HEK293 (cell line): ENCODE data around the gene SLC22A31.

Source experiments
- CTCF ChIA-PET: fragments of 350-600 bp; formaldehyde crosslinking; extraction: SDS; loops from one replicate; lab custom pipeline; 2021; ENCODE audit warnings: antibody characterized with exemption; lab: Yijun Ruan, JAX
- POLR2A ChIA-PET: fragments of 300-600 bp; formaldehyde crosslinking; extraction: SDS; loops from one replicate; lab custom pipeline; 2020; ENCODE audit warnings: antibody characterized with exemption, inconsistent platforms; lab: Yijun Ruan, JAX
- H3K27ac ChIP-seq: fragments of 200-500 bp; sonication (Bioruptor generic); 2 replicates; pipeline ENCODE4 v1.5.1; 2014; ENCODE audit warnings: low read depth, low read length, control low read depth, inconsistent platforms; ENCODE audit errors: extremely low read depth
- H3K36me3 ChIP-seq, 2 experiments: fragments of 200-500 bp in 1 of 2; sonication (Bioruptor generic) in 1 of 2; 1 replicate in 1 of 2; 2 replicates in 1 of 2; pipeline ENCODE4 v1.5.1; 2014 to 2017; ENCODE audit warnings: inconsistent platforms in 2 of 2, low read length in 2 of 2; ENCODE audit not compliant: control insufficient read depth in 2 of 2, insufficient read depth in 1 of 2
- H3K4me1 ChIP-seq: fragments of 200-500 bp; sonication (Bioruptor generic); 2 replicates; pipeline ENCODE4 v1.5.1; 2014; ENCODE audit warnings: mild to moderate bottlenecking, low read length, inconsistent platforms; ENCODE audit not compliant: control insufficient read depth, insufficient read depth
- H3K4me3 ChIP-seq: 2 replicates; pipeline ENCODE4 v1.5.1; 2011; ENCODE audit warnings: low read depth, mild to moderate bottlenecking, control low read depth, low read length, moderate library complexity
- H3K9me3 ChIP-seq: fragments of 200-500 bp; sonication (Bioruptor generic); 2 replicates; pipeline ENCODE4 v1.5.1; 2014; ENCODE audit warnings: low read depth, low read length, inconsistent platforms; ENCODE audit not compliant: control insufficient read depth, insufficient read depth
- EGR2 ChIP-seq: fragments of 450-650 bp; formaldehyde crosslinking; IDR thresholded peaks from 2 replicates; pipeline ENCODE4 v1.5.1; 2016; ENCODE audit warnings: low read depth, missing biosample characterization, missing genetic modification characterization
- FEZF1 ChIP-seq: fragments of 450-650 bp; formaldehyde crosslinking; IDR thresholded peaks from 2 replicates; pipeline ENCODE4 v1.5.1; 2016; ENCODE audit warnings: missing biosample characterization, missing genetic modification characterization
- KLF8 ChIP-seq: fragments of 450-650 bp; formaldehyde crosslinking; IDR thresholded peaks from 2 replicates; pipeline ENCODE4 v1.5.1; 2016; ENCODE audit warnings: missing biosample characterization, missing genetic modification characterization
- MZF1 ChIP-seq: fragments of 450-650 bp; formaldehyde crosslinking; IDR thresholded peaks from 2 replicates; pipeline ENCODE4 v1.5.1; 2017; ENCODE audit warnings: missing biosample characterization, missing genetic modification characterization, borderline replicate concordance
- SP2 ChIP-seq: fragments of 450-650 bp; formaldehyde crosslinking; IDR thresholded peaks from 2 replicates; pipeline ENCODE4 v1.5.1; 2016; ENCODE audit warnings: missing biosample characterization, missing genetic modification characterization
- YY2 ChIP-seq: fragments of 450-650 bp; formaldehyde crosslinking; IDR thresholded peaks from 2 replicates; pipeline ENCODE4 v1.5.1; 2016; ENCODE audit warnings: missing biosample characterization, missing genetic modification characterization
- ZBTB21 ChIP-seq: fragments of 450-650 bp; formaldehyde crosslinking; IDR thresholded peaks from 2 replicates; pipeline ENCODE4 v1.5.1; 2017; ENCODE audit warnings: missing biosample characterization, missing genetic modification characterization
- ZFHX2 ChIP-seq: fragments of 450-650 bp; formaldehyde crosslinking; conservative IDR thresholded peaks from 2 replicates; pipeline ENCODE4 v1.5.1; 2016; ENCODE audit warnings: missing biosample characterization, missing genetic modification characterization
- ZIC2 ChIP-seq: fragments of 450-650 bp; formaldehyde crosslinking; IDR thresholded peaks from 2 replicates; pipeline ENCODE4 v1.5.1; 2016; ENCODE audit warnings: missing biosample characterization, missing genetic modification characterization
- ZNF2 ChIP-seq: fragments of 450-650 bp; formaldehyde crosslinking; IDR thresholded peaks from 2 replicates; pipeline ENCODE4 v1.5.1; 2016; ENCODE audit warnings: missing biosample characterization, missing genetic modification characterization
- ZNF214 ChIP-seq: fragments of 450-650 bp; formaldehyde crosslinking; IDR thresholded peaks from 2 replicates; pipeline ENCODE4 v1.5.1; 2017; ENCODE audit warnings: missing biosample characterization, mild to moderate bottlenecking, missing genetic modification characterization, borderline replicate concordance
- ZNF248 ChIP-seq: fragments of 450-650 bp; formaldehyde crosslinking; IDR thresholded peaks from 2 replicates; pipeline ENCODE4 v1.5.1; 2017; ENCODE audit warnings: missing biosample characterization, missing genetic modification characterization
- ZNF26 ChIP-seq: fragments of 450-650 bp; formaldehyde crosslinking; IDR thresholded peaks from 2 replicates; pipeline ENCODE4 v1.5.1; 2016; ENCODE audit warnings: missing biosample characterization, missing genetic modification characterization
- ZNF324 ChIP-seq: fragments of 450-650 bp; formaldehyde crosslinking; IDR thresholded peaks from 2 replicates; pipeline ENCODE4 v1.5.1; 2016; ENCODE audit warnings: missing biosample characterization, missing genetic modification characterization
- ZNF366 ChIP-seq: fragments of 450-650 bp; formaldehyde crosslinking; conservative IDR thresholded peaks from 2 replicates; pipeline ENCODE4 v1.5.1; 2016; ENCODE audit warnings: missing biosample characterization, missing genetic modification characterization
- ZNF404 ChIP-seq: fragments of 450-650 bp; formaldehyde crosslinking; IDR thresholded peaks from 2 replicates; pipeline ENCODE4 v1.5.1; 2017; ENCODE audit warnings: missing biosample characterization, missing genetic modification characterization
- ZNF423 ChIP-seq: fragments of 450-650 bp; formaldehyde crosslinking; IDR thresholded peaks from 2 replicates; pipeline ENCODE4 v1.5.1; 2016; ENCODE audit warnings: missing biosample characterization, missing genetic modification characterization
- ZNF426 ChIP-seq: fragments of 450-650 bp; formaldehyde crosslinking; IDR thresholded peaks from 2 replicates; pipeline ENCODE4 v1.5.1; 2017; ENCODE audit warnings: missing biosample characterization, missing genetic modification characterization, mild to moderate bottlenecking, inconsistent platforms, moderate library complexity
- ZNF449 ChIP-seq: fragments of 450-650 bp; formaldehyde crosslinking; IDR thresholded peaks from 2 replicates; pipeline ENCODE4 v1.5.1; 2017; ENCODE audit warnings: missing biosample characterization, mild to moderate bottlenecking, missing genetic modification characterization, moderate library complexity
- ZNF473 ChIP-seq: fragments of 450-650 bp; formaldehyde crosslinking; IDR thresholded peaks from 2 replicates; pipeline ENCODE4 v1.5.1; 2017; ENCODE audit warnings: missing biosample characterization, missing genetic modification characterization
- ZNF48 ChIP-seq: fragments of 450-650 bp; formaldehyde crosslinking; IDR thresholded peaks from 2 replicates; pipeline ENCODE4 v1.5.1; 2016; ENCODE audit warnings: missing biosample characterization, missing genetic modification characterization
- ZNF521 ChIP-seq: fragments of 450-650 bp; formaldehyde crosslinking; IDR thresholded peaks from 2 replicates; pipeline ENCODE4 v1.5.1; 2017; ENCODE audit warnings: missing biosample characterization, mild to moderate bottlenecking, missing genetic modification characterization
- ZNF549 ChIP-seq: fragments of 450-650 bp; IDR thresholded peaks from 2 replicates; pipeline ENCODE4 v1.5.1; 2018; ENCODE audit warnings: missing biosample characterization, missing genetic modification characterization, mild to moderate bottlenecking, inconsistent platforms, moderate library complexity
- ZNF555 ChIP-seq: fragments of 450-650 bp; formaldehyde crosslinking; conservative IDR thresholded peaks from 2 replicates; pipeline ENCODE4 v1.5.1; 2017; ENCODE audit warnings: missing biosample characterization, mild to moderate bottlenecking, missing genetic modification characterization, inconsistent platforms
- ZNF785 ChIP-seq: fragments of 450-650 bp; formaldehyde crosslinking; IDR thresholded peaks from 2 replicates; pipeline ENCODE4 v1.5.1; 2016; ENCODE audit warnings: missing biosample characterization, missing genetic modification characterization
- ZSCAN30 ChIP-seq: fragments of 450-650 bp; IDR thresholded peaks from 2 replicates; pipeline ENCODE4 v1.5.1; 2018; ENCODE audit warnings: missing biosample characterization, mild to moderate bottlenecking, missing genetic modification characterization, moderate library complexity
- TF ChIP-seq, protein P1 (sequence below): fragments of 450-650 bp; formaldehyde crosslinking; IDR thresholded peaks from 2 replicates; pipeline ENCODE4 v1.5.1; 2016; ENCODE audit warnings: missing biosample characterization, missing genetic modification characterization

The SLC22A31 gene

DNA sequence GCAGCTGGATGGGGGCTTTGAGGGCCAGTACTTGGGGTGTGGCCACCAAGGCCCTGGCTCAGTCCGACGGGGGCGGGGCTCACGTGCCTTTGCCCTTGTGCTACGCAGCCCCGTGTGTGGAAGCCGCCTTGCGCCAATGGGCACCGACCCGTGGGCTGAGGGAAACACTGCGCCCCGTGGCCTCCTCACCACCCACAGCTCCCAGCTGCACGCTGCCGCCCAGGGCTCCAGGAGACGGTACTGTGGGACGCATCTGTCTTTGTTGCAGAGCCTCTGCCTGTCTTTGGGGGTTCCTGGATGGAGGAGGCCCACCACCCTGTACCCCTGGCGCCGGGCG, 21.2 kb downstream of the SLC22A31 start:
- no peak overlapping the region for H3K4me3 ChIP-seq
- H3K36me3 ChIP-seq = no peaks in the 10 kb centered on the region
- ChIA-PET CTCF (no interaction called here), POLR2A (no interaction called here)
- H3K27ac ChIP-seq = no peak overlapping the region
- no peaks in the 10 kb centered on the region for H3K4me1 ChIP-seq
- no peaks in the 10 kb centered on the region for H3K9me3 ChIP-seq
- TF ChIP-seq ZNF473 (tag by site-specific recombination) = no peak
- no peak for TF ChIP-seq KLF8 (tag by site-specific recombination)
- TF ChIP-seq ZNF324 (tag by site-specific recombination) = no peak
- TF ChIP-seq ZBTB21 (tag by site-specific recombination) = no peak
- TF ChIP-seq ZNF785 (tag by site-specific recombination) = no peak
- TF ChIP-seq ZNF248 (tag by site-specific recombination) = no peak
- TF ChIP-seq EGR2 (tag by site-specific recombination) = 0 out of 2 replicates have a peak, but pooled peaks have one; percentile 6
- no peak for TF ChIP-seq ZNF214 (tag by site-specific recombination)
- no peak for TF ChIP-seq ZNF26 (tag by site-specific recombination)
- 0 out of 2 replicates have a peak, but pooled peaks have one; percentile 18 for TF ChIP-seq ZFHX2 (tag by site-specific recombination)
- TF ChIP-seq ZNF549 (tag by site-specific recombination) = no peak
- TF ChIP-seq FEZF1 (tag by site-specific recombination) = no peak
- TF ChIP-seq ZSCAN30 = no peak
- no peak for TF ChIP-seq ZNF2 (tag by site-specific recombination)

GRCh38 chr16:89178453-89179147, 21.7 kb downstream of the SLC22A31 start:
- Histone ChIP-seq H3K4me1 (no peaks in the 10 kb centered on the region), H3K4me3 (no peak overlapping the region), H3K36me3 (no peaks in the 10 kb centered on the region), H3K9me3 (no peaks in the 10 kb centered on the region), H3K27ac (no peak overlapping the region)
- CTCF ChIA-PET = interaction anchor here (0.6 kb wide), 1 partner anchor 231 kb away, joined by 3 read pairs; no protein-coding TSS in a partner anchor
- POLR2A ChIA-PET = no interaction called here
- TF ChIP-seq ZNF521 = no peak
- TF ChIP-seq ZIC2 = peak; percentile 57; the same call in 1 of the 2 replicates

GRCh38 chr16:89177501-89177900, 22.8 kb downstream of the SLC22A31 start:
- POLR2A ChIA-PET = no interaction called here
- no peaks in the 10 kb centered on the region for H3K9me3 ChIP-seq
- H3K4me1 ChIP-seq = no peaks in the 10 kb centered on the region
- H3K27ac ChIP-seq = no peak overlapping the region
- CTCF ChIA-PET = interaction anchor here (0.6 to 0.7 kb wide), 2 partner anchors 10 to 112 kb away, joined by 3 to 4 read pairs; no protein-coding TSS in a partner anchor
- no peak overlapping the region for H3K4me3 ChIP-seq
- no peaks in the 10 kb centered on the region for H3K36me3 ChIP-seq
- no peak for TF ChIP-seq ZNF555 (tag by site-specific recombination)
- TF ChIP-seq MZF1 (tag by site-specific recombination) = no peak
- TF ChIP-seq, protein P1, sequence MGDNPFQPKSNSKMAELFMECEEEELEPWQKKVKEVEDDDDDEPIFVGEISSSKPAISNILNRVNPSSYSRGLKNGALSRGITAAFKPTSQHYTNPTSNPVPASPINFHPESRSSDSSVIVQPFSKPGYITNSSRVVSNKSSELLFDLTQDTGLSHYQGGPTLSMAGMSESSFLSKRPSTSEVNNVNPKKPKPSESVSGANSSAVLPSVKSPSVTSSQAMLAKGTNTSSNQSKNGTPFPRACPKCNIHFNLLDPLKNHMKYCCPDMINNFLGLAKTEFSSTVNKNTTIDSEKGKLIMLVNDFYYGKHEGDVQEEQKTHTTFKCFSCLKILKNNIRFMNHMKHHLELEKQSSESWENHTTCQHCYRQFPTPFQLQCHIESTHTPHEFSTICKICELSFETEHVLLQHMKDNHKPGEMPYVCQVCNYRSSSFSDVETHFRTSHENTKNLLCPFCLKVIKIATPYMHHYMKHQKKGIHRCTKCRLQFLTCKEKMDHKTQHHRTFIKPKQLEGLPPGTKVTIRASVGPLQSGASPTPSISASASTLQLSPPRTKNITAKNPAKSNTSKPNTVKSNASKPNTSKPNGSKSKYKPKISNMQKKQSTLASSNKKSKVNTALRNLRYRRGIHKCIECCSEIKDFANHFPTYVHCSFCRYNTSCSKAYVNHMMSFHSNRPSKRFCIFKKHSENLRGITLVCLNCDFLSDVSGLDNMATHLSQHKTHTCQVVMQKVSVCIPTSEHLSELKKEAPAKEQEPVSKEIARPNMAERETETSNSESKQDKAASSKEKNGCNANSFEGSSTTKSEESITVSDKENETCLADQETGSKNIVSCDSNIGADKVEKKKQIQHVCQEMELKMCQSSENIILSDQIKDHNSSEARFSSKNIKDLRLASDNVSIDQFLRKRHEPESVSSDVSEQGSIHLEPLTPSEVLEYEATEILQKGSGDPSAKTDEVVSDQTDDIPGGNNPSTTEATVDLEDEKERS (tag by site-specific recombination) = no peak
- no peak for TF ChIP-seq ZNF426 (tag by site-specific recombination)
- no peak for TF ChIP-seq YY2 (tag by site-specific recombination)
- TF ChIP-seq ZNF449 (tag by site-specific recombination) = no peak
- no peak for TF ChIP-seq ZNF366 (tag by site-specific recombination)
- no peak for TF ChIP-seq ZNF423 (tag by site-specific recombination)
- no peak for TF ChIP-seq SP2
- TF ChIP-seq ZNF404 = no peak
- TF ChIP-seq ZNF48 (tag by site-specific recombination) = no peak
